SU-DHL-6 (cell line): ENCODE data around the gene TIMM44.

Source experiments
- H2AFZ ChIP-seq: fragments of 200-600 bp; sonication (generic); 2 replicates; pipeline ENCODE4 v1.6.1; 2014; ENCODE audit warnings: low read depth, mild to moderate bottlenecking, moderate library complexity, mixed read lengths, antibody characterized with exemption, low read length; ENCODE audit not compliant: severe bottlenecking
- H3F3A ChIP-seq: fragments of 200-600 bp; shearing (Covaris generic); 2 replicates; pipeline ENCODE4 v1.6.0; 2016; ENCODE audit warnings: antibody characterized with exemption, mild to moderate bottlenecking; ENCODE audit not compliant: insufficient read depth
- H3K27ac ChIP-seq: fragments of 200-600 bp; sonication (generic); 2 replicates; pipeline ENCODE4 v1.5.1; 2016; ENCODE audit warnings: low read depth, mild to moderate bottlenecking, low read length, moderate library complexity, mixed read lengths
- H3K27me3 ChIP-seq: fragments of 200-600 bp; sonication (generic), shearing (Covaris generic); 2 replicates; pipeline ENCODE4 v1.6.0; 2014; ENCODE audit warnings: mild to moderate bottlenecking, low read length
- H3K36me3 ChIP-seq: fragments of 200-600 bp; sonication (generic); 2 replicates; pipeline ENCODE4 v1.6.1; 2014; ENCODE audit warnings: mild to moderate bottlenecking, low read length, mixed read lengths
- H3K4me2 ChIP-seq: fragments of 300-600, 200-600 bp; shearing (Covaris generic), sonication (generic); 2 replicates; pipeline ENCODE4 v1.6.0; 2014; ENCODE audit warnings: low read length, low read depth, mild to moderate bottlenecking; ENCODE audit not compliant: poor library complexity, severe bottlenecking
- H3K4me3 ChIP-seq: fragments of 200-600 bp; sonication (generic); 2 replicates; pipeline ENCODE4 v1.5.1; 2014; ENCODE audit warnings: antibody characterized with exemption, low read length, mild to moderate bottlenecking, mixed read lengths; ENCODE audit not compliant: insufficient read depth, poor library complexity, severe bottlenecking
- H3K79me2 ChIP-seq: fragments of 200-600 bp; sonication (generic); 2 replicates; pipeline ENCODE4 v1.6.1; 2014; ENCODE audit warnings: mild to moderate bottlenecking, low read length, moderate library complexity; ENCODE audit not compliant: insufficient read depth
- H3K9ac ChIP-seq: fragments of 200-600 bp; sonication (generic); 2 replicates; pipeline ENCODE4 v1.7.0; 2014; ENCODE audit warnings: mild to moderate bottlenecking, low read length
- H3K9me2 ChIP-seq: fragments of 200-600 bp; sonication (generic); replicated peaks from 2 replicates; pipeline ENCODE4 v1.6.1; 2014; ENCODE audit warnings: low read length; ENCODE audit not compliant: insufficient read depth
- H3K9me3 ChIP-seq: fragments of 200-600 bp; sonication (generic); 2 replicates; pipeline ENCODE4 v1.6.1; 2014; ENCODE audit warnings: low read length, mixed read lengths; ENCODE audit not compliant: insufficient read depth
- H4K20me1 ChIP-seq: fragments of 200-600 bp; sonication (generic); 2 replicates; pipeline ENCODE4 v1.6.1; 2014; ENCODE audit warnings: low read depth, mild to moderate bottlenecking, antibody characterized with exemption, low read length, moderate library complexity, mixed read lengths
- CTCF ChIP-seq: fragments of 200-600 bp; sonication (generic); IDR thresholded peaks from one replicate; pipeline ENCODE4 v1.5.1; 2017; ENCODE audit warnings: antibody characterized with exemption, mild to moderate bottlenecking, low read length, moderate library complexity; ENCODE audit not compliant: insufficient read depth, poor library complexity, severe bottlenecking
- EZH2phosphoT487 ChIP-seq: fragments of 200-600 bp; sonication (generic), shearing (Covaris generic); conservative IDR thresholded peaks from 2 replicates; pipeline ENCODE4 v1.6.1; 2018; ENCODE audit warnings: mild to moderate bottlenecking, antibody characterized with exemption, low read length, moderate library complexity, mixed read lengths

TIMM44 gene

GRCh38 chr19:7985481-7985911 is 42.0 kb upstream of the TIMM44 start:
- H3F3A ChIP-seq: no peaks in the 10 kb centered on the region
- H3K79me2 ChIP-seq: peaks cover 46% of the 10 kb centered on the region
- no peaks in the 10 kb centered on the region for H3K9me3 ChIP-seq
- H3K4me2 ChIP-seq: no peak overlapping the region
- no peak overlapping the region for H2AFZ ChIP-seq
- no peak overlapping the region for H3K27ac ChIP-seq
- no peaks in the 10 kb centered on the region for H3K27me3 ChIP-seq
- 0 out of 2 replicates have a peak, but pooled peaks cover 3% of the 10 kb centered on the region for H3K36me3 ChIP-seq
- no peak overlapping the region for H3K9ac ChIP-seq
- TF ChIP-seq EZH2phosphoT487 (no peak), CTCF (no peak)
- no peaks in the 10 kb centered on the region for H4K20me1 ChIP-seq
- H3K4me3 ChIP-seq: no peak overlapping the region
- no peaks in the 10 kb centered on the region for H3K9me2 ChIP-seq

- Histone ChIP-seq H3K4me3 (no peak overlapping the region), H3K9ac (no peak overlapping the region), H3K79me2 (peaks cover 40% of the 10 kb centered on the region), H3K9me3 (no peaks in the 10 kb centered on the region), H3K27ac (no peak overlapping the region), H3K27me3 (no peaks in the 10 kb centered on the region), H3K4me2 (no peak overlapping the region), H2AFZ (no peak overlapping the region), H3K9me2 (no peaks in the 10 kb centered on the region), H4K20me1 (no peaks in the 10 kb centered on the region), H3K36me3 (no peaks in the 10 kb centered on the region), H3F3A (no peaks in the 10 kb centered on the region)
- TF ChIP-seq CTCF (no peak), EZH2phosphoT487 (no peak)
Measured at GRCh38 chr19:7983995-7984837, 40.8 kb upstream of the TIMM44 start.

GRCh38 chr19:7983286-7983950 is 40.0 kb upstream of the TIMM44 start:
- TF ChIP-seq EZH2phosphoT487 (no peak), CTCF (no peak)
- no peaks in the 10 kb centered on the region for H3K27me3 ChIP-seq
- no peaks in the 10 kb centered on the region for H3F3A ChIP-seq
- no peaks in the 10 kb centered on the region for H3K36me3 ChIP-seq
- no peak overlapping the region for H3K4me2 ChIP-seq
- H3K4me3 ChIP-seq: no peak overlapping the region
- H4K20me1 ChIP-seq: no peaks in the 10 kb centered on the region
- H3K79me2 ChIP-seq: peaks cover 34% of the 10 kb centered on the region
- no peaks in the 10 kb centered on the region for H3K9me3 ChIP-seq
- H3K9ac ChIP-seq: no peak overlapping the region
- no peak overlapping the region for H3K27ac ChIP-seq
- H2AFZ ChIP-seq: no peak overlapping the region
- no peaks in the 10 kb centered on the region for H3K9me2 ChIP-seq
